OCI-LY3 (cell line): Measurements from ENCODE around the gene HOXA5.

Source experiments
- EZH2phosphoT487 ChIP-seq: fragments of 200-600 bp; shearing (Covaris generic); IDR thresholded peaks from 2 replicates; pipeline ENCODE4 v1.6.1; 2018; ENCODE audit warnings: antibody characterized with exemption, mixed run types, low read depth
- TF ChIP-seq, protein P1 (sequence below): fragments of 200-600, 300-600 bp; sonication (generic); IDR thresholded peaks from 2 replicates; pipeline ENCODE4 v1.5.1; 2014; ENCODE audit warnings: antibody characterized with exemption, low read length, low read depth

DNA sequence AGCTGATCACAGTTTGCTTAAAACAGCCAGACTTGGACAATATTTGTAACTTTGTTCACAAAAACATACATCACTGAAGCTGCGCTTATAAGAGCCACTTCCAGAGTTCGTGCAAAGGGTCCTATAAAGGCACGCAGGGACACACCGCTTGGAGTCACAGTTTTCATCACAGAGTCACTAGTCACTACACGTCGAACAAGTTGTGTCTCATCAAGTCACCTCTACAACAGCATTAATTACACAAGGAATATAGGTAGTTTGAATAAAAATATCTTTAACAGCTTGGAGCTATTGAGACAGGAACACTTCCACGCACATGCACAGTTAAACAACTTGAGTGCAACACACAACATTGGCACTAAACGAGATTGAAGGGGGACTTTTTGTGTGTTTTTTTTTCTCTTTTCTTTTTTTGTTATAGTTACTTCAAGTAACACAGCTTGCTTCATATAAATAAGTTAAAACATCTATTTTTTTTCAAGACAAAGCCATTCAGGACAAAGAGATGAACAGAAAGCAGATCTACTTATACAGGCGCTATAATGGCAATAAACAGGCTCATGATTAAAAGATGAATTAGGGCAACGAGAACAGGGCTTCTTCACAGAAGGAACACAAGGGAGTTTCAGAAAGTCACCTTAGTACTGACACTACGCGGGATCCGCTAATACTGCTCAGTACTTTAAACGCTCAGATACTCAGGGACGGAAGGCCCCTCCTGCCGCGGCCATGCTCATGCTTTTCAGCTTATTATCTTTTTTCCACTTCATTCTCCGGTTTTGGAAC is 2.2 kb downstream of the HOXA5 start:
- TF ChIP-seq, protein P1, sequence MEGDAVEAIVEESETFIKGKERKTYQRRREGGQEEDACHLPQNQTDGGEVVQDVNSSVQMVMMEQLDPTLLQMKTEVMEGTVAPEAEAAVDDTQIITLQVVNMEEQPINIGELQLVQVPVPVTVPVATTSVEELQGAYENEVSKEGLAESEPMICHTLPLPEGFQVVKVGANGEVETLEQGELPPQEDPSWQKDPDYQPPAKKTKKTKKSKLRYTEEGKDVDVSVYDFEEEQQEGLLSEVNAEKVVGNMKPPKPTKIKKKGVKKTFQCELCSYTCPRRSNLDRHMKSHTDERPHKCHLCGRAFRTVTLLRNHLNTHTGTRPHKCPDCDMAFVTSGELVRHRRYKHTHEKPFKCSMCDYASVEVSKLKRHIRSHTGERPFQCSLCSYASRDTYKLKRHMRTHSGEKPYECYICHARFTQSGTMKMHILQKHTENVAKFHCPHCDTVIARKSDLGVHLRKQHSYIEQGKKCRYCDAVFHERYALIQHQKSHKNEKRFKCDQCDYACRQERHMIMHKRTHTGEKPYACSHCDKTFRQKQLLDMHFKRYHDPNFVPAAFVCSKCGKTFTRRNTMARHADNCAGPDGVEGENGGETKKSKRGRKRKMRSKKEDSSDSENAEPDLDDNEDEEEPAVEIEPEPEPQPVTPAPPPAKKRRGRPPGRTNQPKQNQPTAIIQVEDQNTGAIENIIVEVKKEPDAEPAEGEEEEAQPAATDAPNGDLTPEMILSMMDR: no peak
- no peak for TF ChIP-seq EZH2phosphoT487
